NCI-H226 (cell line): Measurements from ENCODE around the gene FAM167B.
"Not testable (repeated sequence)": the region's sequence is repeated elsewhere in the genome, so short reads cannot be mapped to it uniquely, and the experiment has no call there.

Experiments used
- DNase-seq: peaks from one replicate; pipeline ENCODE4 v3.0.0-alpha.2; 2015

The FAM167B gene

GRCh38 chr1:32224285-32224684 is 22.7 kb upstream of the FAM167B start:
- no peak for DNase-seq

DNA sequence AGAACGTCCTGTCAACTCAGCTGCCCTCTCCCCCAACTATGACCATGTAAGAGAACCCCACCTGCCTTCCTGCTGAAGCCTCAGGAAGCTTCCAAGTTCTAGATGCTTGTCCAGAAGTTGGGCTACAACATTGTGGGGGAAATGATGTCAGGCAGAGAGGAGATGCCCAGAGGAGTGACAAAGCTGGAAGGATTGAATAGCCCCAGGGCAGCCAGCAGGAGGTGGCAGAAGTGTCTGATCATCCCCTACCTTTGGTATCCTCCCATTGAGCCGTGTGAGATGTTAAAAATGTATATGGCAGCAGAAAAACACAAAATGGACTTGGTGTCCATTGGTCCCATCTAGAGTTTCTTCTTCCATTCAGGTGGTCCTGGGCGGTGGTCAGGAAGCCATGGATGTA is 18.3 kb upstream of the FAM167B start:
- no peak for DNase-seq

DNA sequence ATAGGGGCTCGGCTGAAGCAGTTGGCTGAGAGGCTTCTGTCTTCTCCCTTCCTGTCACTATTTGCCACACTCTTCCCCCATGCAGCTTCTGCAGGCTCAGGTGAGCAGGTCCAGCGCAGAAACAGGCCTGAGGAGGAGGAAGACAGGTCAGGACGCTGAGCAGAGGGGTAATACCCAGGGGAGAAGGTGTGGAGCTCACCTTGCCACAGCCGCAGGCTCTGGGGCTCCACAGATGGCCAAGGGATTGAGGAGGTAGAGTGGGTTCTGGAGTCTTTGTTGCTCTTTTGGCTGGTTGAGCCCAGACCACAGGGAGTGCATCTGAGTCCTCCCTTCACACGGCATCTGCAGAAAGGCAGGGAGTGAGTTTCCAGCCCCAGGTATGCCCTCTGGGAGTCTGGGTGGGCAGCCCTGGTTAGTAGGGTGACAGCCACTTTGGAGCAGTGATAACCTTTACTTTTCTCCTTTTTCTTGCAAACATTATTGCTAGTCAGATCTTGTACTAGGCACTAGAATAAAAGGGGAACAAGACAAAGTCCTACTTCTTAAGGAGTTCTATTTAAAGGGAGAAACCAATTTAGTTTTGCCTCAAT is 15.1 kb upstream of the FAM167B start:
- no peak for DNase-seq

- DNase-seq = no peak
These were observed 14.3 kb upstream of the FAM167B start for GRCh38 chr1:32232558-32233304.

- DNase-seq = no peak
These were observed 12.2 kb upstream of the FAM167B start for GRCh38 chr1:32234792-32235191.

- no peak for DNase-seq
These were observed 7.7 kb upstream of the FAM167B start for GRCh38 chr1:32239337-32239736.

DNA sequence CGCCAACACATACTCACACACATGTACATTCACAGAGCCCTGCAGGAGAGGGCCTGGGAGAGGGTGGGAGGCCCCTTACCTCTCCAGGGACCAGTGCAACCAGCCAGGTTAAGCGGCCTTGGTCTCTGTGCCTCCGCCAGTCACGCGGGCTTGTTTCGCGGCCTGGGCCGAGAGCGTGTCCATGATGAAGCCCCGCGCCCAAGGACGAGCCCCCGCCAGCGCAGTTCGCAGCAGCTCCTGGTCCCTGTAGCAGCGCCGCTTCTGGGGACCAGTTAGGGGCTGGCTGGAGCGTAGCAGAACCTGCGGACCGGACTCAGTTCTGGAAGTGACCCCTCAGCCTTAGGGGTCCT is 7.3 kb upstream of the FAM167B start:
- DNase-seq = no peak

DNA sequence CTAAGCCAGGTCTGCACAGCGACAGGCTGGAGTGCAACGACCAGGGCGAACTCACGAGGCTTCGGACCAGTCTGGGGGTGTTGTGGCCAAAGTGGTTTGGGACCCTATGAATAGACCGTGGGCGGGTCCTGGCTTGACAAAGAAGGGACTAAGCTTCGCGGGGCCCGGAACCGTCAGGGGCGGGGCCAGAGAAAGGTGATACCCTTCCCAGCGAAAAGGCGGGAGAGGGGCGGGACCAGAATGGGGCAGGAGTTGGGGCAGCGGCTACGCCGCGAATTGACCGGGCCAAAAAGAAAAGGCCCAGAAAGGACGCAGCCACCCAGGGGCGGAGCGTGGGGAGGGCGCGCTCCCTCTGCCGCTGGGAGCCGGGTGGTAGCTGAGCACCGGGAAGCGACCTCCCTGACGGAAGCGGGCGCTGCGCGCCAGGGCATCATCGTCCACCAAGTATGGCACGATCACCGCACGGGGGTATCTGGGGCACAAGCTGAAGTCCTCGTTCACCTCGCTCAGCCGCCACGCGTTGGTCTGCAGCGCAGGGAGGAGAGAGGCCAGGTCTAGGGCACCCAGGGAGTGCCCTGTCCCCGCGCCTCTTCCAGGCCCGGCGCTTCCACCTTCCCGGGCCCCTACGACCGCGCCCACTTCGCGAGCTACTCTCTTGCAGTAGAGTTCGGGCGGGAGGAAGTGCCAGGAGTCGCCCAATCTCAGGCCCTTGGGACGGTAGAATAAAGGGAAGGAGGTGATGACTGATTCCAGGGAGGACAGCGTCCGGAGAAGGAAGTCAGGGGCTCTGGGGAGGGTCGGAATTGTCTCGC is 6.7 kb upstream of the FAM167B start:
- no peak for DNase-seq

GRCh38 chr1:32241001-32241763 is 5.8 kb upstream of the FAM167B start:
- DNase-seq = no peak

DNA sequence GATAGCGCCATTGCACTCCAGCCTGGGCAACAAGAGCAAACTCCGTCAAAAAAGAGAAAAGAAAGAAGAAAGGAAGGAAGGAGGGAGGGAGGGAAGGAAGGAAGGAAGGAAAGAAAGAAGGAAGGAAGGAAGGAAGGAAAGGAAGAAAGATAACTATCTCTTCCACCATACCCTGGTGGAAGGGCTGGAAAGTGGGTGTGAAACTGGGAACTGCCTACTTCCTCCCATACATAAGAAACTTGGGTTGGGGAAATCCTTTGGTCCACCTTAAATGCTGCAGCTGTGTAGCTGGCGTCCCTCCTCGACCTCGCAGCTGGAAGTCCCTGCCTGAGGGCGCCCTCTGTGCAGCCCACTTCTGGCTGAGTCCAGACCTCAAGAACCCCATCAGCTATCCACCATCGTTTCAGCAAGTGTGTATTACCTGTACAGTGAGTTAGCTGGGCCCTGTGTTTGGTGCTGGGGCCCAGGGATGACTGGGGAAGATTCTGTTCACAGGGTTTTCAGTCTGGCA is 4.6 kb upstream of the FAM167B start:
- no peak for DNase-seq

DNA sequence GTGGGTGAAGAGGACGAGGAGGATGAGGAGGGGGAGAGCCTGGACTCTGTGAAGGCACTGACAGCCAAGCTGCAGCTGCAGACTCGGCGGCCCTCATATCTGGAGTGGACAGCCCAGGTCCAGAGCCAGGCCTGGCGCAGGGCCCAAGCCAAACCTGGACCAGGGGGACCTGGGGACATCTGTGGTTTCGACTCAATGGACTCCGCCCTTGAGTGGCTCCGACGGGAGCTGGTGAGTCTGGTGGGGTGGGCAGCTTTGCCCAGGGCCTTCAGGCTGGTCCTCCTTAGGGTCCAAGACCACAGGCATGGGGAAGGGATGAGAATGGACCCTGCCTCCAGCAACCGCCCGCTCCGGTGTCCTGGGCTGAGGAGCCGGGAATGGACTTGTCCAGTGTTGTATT is 430 bp downstream of the FAM167B start:
- no peak for DNase-seq

- peak; percentile 80 for DNase-seq
These were observed 1.2 kb downstream of the FAM167B start for GRCh38 chr1:32247983-32248889.

- no peak for DNase-seq
These were observed 3.0 kb downstream of the FAM167B start for GRCh38 chr1:32249831-32250525.

DNA sequence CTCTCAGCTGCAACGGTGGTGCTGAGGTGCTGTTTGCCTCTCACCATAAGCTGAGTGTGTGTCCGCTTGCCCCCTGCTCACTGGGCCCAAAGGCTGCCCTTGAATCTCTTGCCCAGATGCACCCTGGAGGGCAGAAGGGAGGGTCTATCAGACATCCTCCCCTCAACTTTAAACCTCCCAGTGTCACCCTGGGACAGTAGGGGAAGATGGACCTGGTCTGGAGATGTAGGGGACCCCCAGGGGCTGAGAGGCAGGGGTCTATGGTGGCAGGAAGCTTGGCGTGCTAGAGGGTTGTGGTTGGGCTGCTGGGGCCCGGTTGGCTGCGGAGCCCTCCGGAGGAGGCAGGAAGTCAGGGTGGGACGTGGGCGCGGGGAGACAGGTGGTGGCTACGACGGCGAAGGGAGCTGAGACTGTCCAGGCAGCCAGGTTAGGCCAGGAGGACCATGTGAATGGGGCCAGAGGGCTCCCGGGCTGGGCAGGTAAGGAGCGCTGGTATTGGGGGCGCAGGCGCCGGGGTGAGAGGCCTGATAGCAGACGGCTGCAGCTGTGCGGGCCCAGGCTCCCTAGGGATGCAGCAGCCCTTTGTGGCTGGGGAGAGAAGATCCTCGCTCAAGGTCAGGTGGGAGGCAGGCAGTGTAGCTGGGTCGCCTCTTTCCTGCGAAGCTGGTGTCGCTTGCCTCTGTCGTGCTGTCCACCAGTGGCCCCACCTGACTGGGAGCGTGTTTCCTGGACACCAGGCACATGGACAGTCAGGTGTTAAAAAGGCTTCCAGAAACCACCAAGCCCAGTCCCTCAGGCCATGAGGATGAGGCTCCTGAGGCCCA is 4.1 kb downstream of the FAM167B start, which contains the start of gene LCK:
Gene LCK (plus strand): TSS at position 373 of the 824 bp plus-strand sequence. CDS start 23,065 bp downstream, outside the sequence.
- DNase-seq = no peak

GRCh38 chr1:32255072-32256071 is 8.3 kb downstream of the FAM167B start:
- DNase-seq = no peak

GRCh38 chr1:32256473-32257226 is 9.6 kb downstream of the FAM167B start:
- no peak for DNase-seq

GRCh38 chr1:32257227-32257508 is 10.1 kb downstream of the FAM167B start:
- no peak for DNase-seq

DNA sequence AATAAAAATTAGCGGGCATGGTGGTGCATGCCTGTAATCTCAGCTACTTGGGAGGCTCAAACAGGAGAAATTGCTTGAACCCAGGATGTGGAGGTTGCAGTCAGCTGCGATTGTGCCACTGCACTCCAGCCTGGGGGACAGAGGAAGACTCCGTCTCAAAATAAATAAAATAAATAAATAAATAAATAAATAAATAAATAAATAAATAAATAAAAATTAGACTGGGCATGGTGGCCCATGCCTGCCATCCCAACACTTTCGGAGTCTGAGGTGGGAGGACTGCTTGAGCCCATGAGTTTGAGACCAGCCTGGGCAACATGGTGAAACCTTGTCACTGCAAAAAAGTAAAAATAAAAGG is 16.2 kb downstream of the FAM167B start:
- not testable (repeated sequence) for DNase-seq
